Loucy (cell line): ENCODE measurements around the gene MAGEA3.
"Not testable (repeated sequence)": the region's sequence is repeated elsewhere in the genome, so short reads cannot be mapped to it uniquely, and the experiment has no call there.

ENCODE experiments used
- H2AFZ ChIP-seq: fragments of 200-600 bp; sonication (generic); 2 replicates; pipeline ENCODE4 v1.6.0; 2016; ENCODE audit warnings: antibody characterized with exemption, mild to moderate bottlenecking, low read length, moderate library complexity
- H3F3A ChIP-seq: fragments of 200-600 bp; 2 replicates; pipeline ENCODE4 v1.6.0; 2016; ENCODE audit warnings: antibody characterized with exemption, low read depth, mild to moderate bottlenecking
- H3K27me3 ChIP-seq: fragments of 200-600 bp; sonication (generic); 2 replicates; pipeline ENCODE4 v1.6.1; 2014; ENCODE audit warnings: low read length, mild to moderate bottlenecking; ENCODE audit not compliant: insufficient read depth, poor library complexity, severe bottlenecking
- H3K36me3 ChIP-seq: fragments of 200-600 bp; sonication (generic); 2 replicates; pipeline ENCODE4 v1.6.1; 2016; ENCODE audit warnings: low read length; ENCODE audit not compliant: insufficient read depth
- H3K4me1 ChIP-seq: fragments of 200-600 bp; sonication (generic); 2 replicates; pipeline ENCODE4 v1.5.1; 2014; ENCODE audit warnings: low read length, mild to moderate bottlenecking; ENCODE audit not compliant: insufficient read depth, poor library complexity, severe bottlenecking
- H3K4me2 ChIP-seq: fragments of 200-600 bp; sonication (generic); 2 replicates; pipeline ENCODE4 v1.6.0; 2014; ENCODE audit warnings: antibody characterized with exemption, low read length, low read depth, mild to moderate bottlenecking; ENCODE audit not compliant: poor library complexity, severe bottlenecking
- H3K4me3 ChIP-seq: fragments of 200-600 bp; sonication (generic); 2 replicates; pipeline ENCODE4 v1.5.1; 2014; ENCODE audit warnings: low read length, mild to moderate bottlenecking, mixed read lengths; ENCODE audit not compliant: poor library complexity, severe bottlenecking
- H3K79me2 ChIP-seq: fragments of 200-600 bp; sonication (generic); 2 replicates; pipeline ENCODE4 v1.6.1; 2014; ENCODE audit warnings: low read length; ENCODE audit not compliant: insufficient read depth
- H3K9ac ChIP-seq: fragments of 200-600 bp; sonication (generic); 2 replicates; pipeline ENCODE4 v1.6.0; 2014; ENCODE audit warnings: mild to moderate bottlenecking, low read depth, low read length, moderate library complexity; ENCODE audit not compliant: poor library complexity, severe bottlenecking
- H3K9me2 ChIP-seq: fragments of 200-600 bp; sonication (generic); replicated peaks from 2 replicates; pipeline ENCODE4 v1.6.1; 2016; ENCODE audit warnings: low read depth, low read length, mixed read lengths
- H3K9me3 ChIP-seq: fragments of 200-600 bp; sonication (generic); 2 replicates; pipeline ENCODE4 v1.6.1; 2014; ENCODE audit warnings: mild to moderate bottlenecking, antibody characterized with exemption, low read length, low read depth; ENCODE audit not compliant: insufficient read depth
- H4K20me1 ChIP-seq: fragments of 200-600 bp; sonication (generic); 2 replicates; pipeline ENCODE4 v1.6.0; 2014; ENCODE audit warnings: antibody characterized with exemption, low read length, mild to moderate bottlenecking; ENCODE audit not compliant: insufficient read depth, poor library complexity, severe bottlenecking
- EZH2phosphoT487 ChIP-seq: fragments of 200-600 bp; IDR thresholded peaks from 2 replicates; pipeline ENCODE4 v1.6.1; 2018; ENCODE audit warnings: antibody characterized with exemption, mild to moderate bottlenecking, moderate library complexity, borderline replicate concordance
- TF ChIP-seq, protein P1 (sequence below): fragments of 200-600 bp; sonication (generic); conservative IDR thresholded peaks from 2 replicates; pipeline ENCODE4 v1.5.1; 2014; ENCODE audit warnings: mild to moderate bottlenecking, antibody characterized with exemption, low read length

The MAGEA3 gene

DNA sequence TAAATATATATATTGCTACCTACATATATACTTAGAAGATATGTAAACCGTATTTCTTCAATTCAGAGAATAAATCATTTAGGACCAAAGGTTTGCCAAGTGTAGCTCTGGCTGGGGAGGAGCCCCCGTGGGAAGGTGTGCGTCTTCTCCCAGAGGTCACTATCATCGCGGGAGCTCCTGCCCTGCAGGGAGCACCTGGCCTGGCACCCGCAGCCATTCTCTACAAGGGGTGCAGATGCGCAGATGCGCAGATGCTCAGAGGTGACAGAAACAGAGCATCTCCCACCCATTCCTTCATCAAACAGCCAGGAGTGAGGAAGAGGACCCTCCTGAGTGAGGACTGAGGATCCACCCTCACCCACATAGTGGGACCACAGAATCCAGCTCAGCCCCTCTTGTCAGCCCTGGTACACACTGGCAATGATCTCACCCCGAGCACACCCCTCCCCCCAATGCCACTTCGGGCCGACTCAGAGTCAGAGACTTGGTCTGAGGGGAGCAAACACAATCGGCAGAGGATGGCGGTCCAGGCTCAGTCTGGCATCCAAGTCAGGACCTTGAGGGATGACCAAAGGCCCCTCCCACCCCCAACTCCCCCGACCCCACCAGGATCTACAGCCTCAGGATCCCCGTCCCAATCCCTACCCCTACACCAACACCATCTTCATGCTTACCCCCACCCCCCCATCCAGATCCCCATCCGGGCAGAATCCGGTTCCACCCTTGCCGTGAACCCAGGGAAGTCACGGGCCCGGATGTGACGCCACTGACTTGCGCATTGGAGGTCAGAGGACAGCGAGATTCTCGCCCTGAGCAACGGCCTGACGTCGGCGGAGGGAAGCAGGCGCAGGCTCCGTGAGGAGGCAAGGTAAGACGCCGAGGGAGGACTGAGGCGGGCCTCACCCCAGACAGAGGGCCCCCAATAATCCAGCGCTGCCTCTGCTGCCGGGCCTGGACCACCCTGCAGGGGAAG is 15.5 kb downstream of the MAGEA3 start, which contains the start of gene MAGEA2B:
MAGEA2B (plus strand) TSS at position 814 of the 973 bp plus-strand sequence. CDS start 2,479 bp downstream, outside the sequence.
- H2AFZ ChIP-seq, H3K79me2 ChIP-seq, H3K4me1 ChIP-seq, H3K9me2 ChIP-seq, H3K9me3 ChIP-seq, H3F3A ChIP-seq, H3K27me3 ChIP-seq, H3K4me2 ChIP-seq, H3K4me3 ChIP-seq, H4K20me1 ChIP-seq, H3K9ac ChIP-seq, H3K36me3 ChIP-seq: not testable (repeated sequence)

DNA sequence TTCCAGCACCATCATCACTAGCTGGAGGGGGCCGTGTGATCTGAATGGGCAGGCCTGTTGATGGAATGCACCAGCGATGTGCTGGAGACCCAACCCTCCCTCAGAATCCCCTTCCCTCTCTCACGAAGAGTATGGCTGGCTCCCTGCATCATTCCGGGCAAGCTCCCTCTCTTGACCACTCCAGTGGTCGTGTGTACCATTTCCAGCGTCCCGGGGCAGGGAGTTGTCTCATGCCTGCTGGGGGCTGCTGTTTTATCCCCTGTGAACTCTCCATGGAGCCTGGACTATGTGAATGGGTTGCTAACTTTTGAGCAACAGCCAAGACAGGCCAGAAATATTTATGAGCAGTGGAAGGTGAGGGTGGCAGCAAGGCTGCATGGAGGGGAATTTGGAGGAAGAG is 26.8 kb downstream of the MAGEA3 start:
- no peaks in the 10 kb centered on the region for H3K9me2 ChIP-seq
- H3K36me3 ChIP-seq: no peaks in the 10 kb centered on the region
- H4K20me1 ChIP-seq: no peaks in the 10 kb centered on the region
- no peak overlapping the region for H2AFZ ChIP-seq
- H3K9ac ChIP-seq: no peak overlapping the region
- no peaks in the 10 kb centered on the region for H3K9me3 ChIP-seq
- no peaks in the 10 kb centered on the region for H3F3A ChIP-seq
- no peak overlapping the region for H3K4me2 ChIP-seq
- H3K79me2 ChIP-seq: no peaks in the 10 kb centered on the region
- TF ChIP-seq EZH2phosphoT487: no peak
- TF ChIP-seq, protein P1, sequence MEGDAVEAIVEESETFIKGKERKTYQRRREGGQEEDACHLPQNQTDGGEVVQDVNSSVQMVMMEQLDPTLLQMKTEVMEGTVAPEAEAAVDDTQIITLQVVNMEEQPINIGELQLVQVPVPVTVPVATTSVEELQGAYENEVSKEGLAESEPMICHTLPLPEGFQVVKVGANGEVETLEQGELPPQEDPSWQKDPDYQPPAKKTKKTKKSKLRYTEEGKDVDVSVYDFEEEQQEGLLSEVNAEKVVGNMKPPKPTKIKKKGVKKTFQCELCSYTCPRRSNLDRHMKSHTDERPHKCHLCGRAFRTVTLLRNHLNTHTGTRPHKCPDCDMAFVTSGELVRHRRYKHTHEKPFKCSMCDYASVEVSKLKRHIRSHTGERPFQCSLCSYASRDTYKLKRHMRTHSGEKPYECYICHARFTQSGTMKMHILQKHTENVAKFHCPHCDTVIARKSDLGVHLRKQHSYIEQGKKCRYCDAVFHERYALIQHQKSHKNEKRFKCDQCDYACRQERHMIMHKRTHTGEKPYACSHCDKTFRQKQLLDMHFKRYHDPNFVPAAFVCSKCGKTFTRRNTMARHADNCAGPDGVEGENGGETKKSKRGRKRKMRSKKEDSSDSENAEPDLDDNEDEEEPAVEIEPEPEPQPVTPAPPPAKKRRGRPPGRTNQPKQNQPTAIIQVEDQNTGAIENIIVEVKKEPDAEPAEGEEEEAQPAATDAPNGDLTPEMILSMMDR: no peak
- no peaks in the 10 kb centered on the region for H3K4me1 ChIP-seq
- H3K27me3 ChIP-seq: no peaks in the 10 kb centered on the region
- no peak overlapping the region for H3K4me3 ChIP-seq

DNA sequence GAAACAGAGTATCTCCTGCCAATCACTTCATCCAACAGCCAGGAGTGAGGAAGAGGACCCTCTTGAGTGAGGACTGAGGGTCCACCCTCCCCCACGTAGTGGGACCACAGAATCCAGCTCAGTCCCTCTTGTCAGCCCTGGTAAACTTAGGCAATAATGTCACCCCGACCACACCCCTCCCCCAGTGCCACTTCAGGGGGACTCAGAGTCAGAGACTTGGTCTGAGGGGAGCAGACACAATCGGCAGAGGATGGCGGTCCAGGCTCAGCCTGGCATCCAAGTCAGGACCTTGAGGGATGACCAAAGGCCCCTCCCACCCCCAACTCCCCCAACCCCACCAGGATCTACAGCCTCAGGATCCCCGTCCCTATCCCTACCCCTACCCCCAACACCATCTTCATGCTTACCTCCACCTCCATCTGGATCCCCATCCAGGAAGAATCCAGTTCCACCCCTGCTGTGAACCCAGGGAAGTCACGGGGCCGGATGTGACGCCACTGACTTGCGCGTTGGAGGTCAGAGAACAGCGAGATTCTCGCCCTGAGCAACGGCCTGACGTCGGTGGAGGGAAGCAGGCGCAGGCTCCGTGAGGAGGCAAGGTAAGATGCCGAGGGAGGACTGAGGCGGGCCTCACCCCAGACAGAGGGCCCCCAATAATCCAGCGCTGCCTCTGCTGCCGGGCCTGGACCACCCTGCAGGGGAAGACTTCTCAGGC is 34.8 kb downstream of the MAGEA3 start, which contains the start of the genes CSAG1 and MAGEA12:
CSAG1 (minus strand) TSS at position 461 of the 715 bp plus-strand sequence. CDS start 1,261 bp downstream, outside the sequence.
MAGEA12 (plus strand) TSS at position 497 of the 715 bp plus-strand sequence. CDS start 2,405 bp downstream, outside the sequence.
- Histone ChIP-seq H3K4me1 (no peaks in the 10 kb centered on the region), H3K36me3 (no peaks in the 10 kb centered on the region), H4K20me1 (no peaks in the 10 kb centered on the region), H3K9ac (no peak within 1 kb of the TSS), H3K27me3 (no peaks in the 10 kb centered on the region), H3K9me2 (no peaks in the 10 kb centered on the region), H3K4me2 (no peak within 1 kb of the TSS), H3K9me3 (no peaks in the 10 kb centered on the region), H3K79me2 (no peaks in the 10 kb centered on the region), H3F3A (no peaks in the 10 kb centered on the region), H2AFZ (no peak within 1 kb of the TSS), H3K4me3 (no peak within 1 kb of the TSS)
- TF ChIP-seq, protein P1: no peak
- TF ChIP-seq EZH2phosphoT487: no peak

DNA sequence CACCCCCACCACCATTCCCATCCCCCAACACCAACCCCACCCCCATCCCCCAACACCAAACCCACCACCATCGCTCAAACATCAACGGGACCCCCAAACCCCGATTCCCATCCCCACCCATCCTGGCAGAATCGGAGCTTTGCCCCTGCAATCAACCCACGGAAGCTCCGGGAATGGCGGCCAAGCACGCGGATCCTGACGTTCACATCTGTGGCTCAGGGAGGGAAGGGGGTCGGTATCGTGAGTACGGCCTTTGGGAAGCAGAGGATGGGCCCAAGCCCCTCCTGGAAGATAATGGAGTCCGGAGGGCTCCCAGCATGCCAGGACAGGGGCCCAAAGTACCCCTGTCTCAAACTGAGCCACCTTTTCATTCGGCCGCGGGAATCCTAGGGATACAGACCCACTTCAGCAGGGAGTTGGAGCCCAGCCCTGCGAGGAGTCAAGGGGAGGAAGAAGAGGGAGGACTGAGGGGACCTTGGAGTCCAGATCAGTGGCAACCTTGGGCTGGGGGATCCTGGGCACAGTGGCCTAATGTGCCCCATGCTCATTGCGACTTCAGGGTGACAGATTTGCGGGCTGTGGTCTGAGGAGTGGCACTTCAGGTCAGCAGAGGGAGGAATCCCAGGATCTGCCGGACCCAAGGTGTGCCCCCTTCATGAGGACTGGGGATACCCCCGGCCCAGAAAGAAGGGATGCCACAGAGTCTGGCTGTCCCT is 35.7 kb downstream of the MAGEA3 start:
- H3K27me3 ChIP-seq, H3K4me3 ChIP-seq: not testable (repeated sequence)

More for the DNA sequence above, 35.7 kb downstream of the MAGEA3 start:
- not testable (repeated sequence) for H4K20me1 ChIP-seq, H3K4me2 ChIP-seq, H3K9me2 ChIP-seq, H3K4me1 ChIP-seq, H3F3A ChIP-seq, H3K36me3 ChIP-seq, H3K9ac ChIP-seq, H2AFZ ChIP-seq, H3K9me3 ChIP-seq, H3K79me2 ChIP-seq
